Fibroblast of skin of left biceps (primary cell): Measurements from ENCODE around the gene OAS1.
"Not testable (repeated sequence)": the region's sequence is repeated elsewhere in the genome, so short reads cannot be mapped to it uniquely, and the experiment has no call there.

Source experiments
- DNase-seq, 2 experiments: peaks; one replicate each; pipeline ENCODE4 v3.0.0-alpha.2; 2013; ENCODE audit warnings: low read depth in 2 of 2

Gene OAS1

DNA sequence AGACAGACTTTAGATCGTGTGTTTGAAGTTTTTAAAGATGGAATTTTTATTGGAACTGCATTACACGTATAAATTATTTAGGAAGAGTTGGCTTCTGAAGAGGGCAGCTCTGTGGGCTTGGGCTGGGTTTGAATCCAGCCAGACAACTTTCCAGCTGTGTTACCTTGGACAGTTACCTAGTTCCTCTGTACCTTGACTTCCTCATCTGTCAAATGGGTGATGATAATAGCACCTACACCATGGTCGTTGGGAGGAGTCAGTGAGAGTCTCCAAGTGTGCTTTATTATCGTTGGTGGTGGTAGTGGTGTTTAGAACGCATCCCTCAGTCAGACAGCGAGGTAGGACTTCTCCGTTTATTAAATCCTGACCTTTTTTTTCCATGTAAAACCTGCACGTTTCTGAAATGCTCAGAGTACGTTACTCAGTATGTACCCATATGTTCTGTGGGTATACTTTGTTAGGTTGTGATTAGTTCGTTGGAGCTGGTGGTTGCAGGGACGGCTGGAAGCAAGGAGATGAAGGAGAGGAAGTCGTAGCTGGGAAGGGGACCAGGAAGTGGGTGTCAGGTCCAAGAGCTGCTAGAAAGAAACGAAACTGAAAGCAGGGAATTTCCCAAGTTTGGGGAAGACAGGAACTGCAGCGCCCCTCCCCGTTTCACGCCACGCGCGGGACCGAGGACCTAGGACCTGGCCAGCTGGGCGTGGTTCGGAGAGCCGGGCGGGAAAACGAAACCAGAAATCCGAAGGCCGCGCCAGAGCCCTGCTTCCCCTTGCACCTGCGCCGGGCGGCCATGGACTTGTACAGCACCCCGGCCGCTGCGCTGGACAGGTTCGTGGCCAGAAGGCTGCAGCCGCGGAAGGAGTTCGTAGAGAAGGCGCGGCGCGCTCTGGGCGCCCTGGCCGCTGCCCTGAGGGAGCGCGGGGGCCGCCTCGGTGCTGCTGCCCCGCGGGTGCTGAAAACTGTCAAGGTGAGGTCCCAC is 31.3 kb downstream of the OAS1 start, which contains the start of gene OAS3:
TSS of gene OAS3 (plus strand) at position 734 of the 979 bp plus-strand sequence. CDS start at position 791, 57 bp downstream.
- peak; percentile 3 to 4 for DNase-seq

DNA sequence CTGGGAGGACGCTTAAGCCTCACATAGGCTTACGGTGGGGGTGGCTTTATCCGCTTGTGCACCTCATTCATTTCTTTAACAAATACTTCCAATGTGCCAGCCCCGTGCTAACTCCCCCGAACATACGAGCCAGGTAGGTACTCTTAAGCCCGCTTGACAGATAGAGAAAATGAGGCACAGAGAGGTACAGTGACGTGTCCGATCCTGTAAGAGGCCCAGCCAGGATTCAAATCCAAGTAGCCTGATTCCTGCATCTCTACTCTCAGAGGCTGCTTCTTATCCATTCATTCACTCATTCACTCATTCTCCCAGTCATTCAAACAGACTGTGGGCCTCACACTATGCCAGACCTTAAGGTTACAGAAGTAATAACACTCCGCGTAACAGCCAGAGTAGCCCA is 32.0 kb downstream of the OAS1 start:
- DNase-seq = no peak

DNA sequence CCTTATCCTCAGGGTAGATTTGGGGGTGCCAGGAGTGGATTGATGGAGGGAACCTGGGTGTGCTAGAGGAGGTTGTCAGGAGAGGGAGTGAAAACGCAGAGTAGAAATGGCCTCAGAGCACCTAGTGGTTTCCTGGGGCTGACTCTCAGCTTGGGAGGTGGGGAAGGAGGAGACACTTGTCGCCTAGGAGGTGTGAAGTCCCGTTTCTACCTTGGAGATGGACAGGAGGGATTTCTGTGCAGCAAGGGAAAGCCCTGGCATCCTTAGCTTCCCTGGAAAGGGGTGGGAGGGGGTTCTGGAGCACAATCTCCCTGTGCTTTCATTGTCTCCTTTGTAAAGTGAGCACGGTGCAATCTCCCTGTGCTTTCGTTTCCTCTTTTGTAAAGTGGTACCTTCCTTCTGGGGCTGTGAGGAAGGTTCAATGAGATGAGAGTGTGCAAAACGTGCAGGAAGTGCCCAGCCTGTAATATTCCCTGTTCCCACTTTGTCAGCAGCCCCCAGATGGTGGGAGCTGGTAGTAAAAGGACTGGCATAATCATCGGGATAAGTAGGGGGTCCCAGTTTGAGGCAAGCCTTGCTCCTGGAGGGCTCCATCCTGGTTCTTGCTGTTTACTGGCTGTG is 33.1 kb downstream of the OAS1 start:
- DNase-seq = no peak

DNA sequence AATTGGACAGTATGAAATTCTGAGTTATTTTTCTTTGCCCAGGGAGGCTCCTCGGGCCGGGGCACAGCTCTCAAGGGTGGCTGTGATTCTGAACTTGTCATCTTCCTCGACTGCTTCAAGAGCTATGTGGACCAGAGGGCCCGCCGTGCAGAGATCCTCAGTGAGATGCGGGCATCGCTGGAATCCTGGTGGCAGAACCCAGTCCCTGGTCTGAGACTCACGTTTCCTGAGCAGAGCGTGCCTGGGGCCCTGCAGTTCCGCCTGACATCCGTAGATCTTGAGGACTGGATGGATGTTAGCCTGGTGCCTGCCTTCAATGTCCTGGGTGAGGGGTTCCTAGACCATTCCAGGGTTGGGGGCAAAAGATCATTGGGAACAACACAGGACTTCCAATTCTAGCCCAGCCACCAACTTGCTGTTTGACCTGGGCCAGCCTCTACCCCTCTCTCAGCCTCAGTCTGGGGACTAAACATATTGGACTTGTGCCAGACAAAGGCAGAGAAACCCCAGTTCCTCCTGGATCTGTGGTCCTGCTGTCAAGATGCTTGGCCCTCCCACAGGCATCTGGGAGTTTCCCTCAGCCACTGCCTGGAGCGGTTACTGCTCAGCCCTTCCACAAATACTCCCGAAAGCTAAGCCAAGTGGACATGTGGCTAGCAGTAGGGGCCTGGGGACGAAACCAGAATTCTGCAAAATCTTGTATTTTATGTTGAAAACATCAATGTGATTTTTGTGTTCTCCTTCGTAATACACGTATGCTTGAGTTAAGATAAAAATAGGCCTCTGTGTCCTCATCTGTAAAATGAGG is 35.0 kb downstream of the OAS1 start:
- DNase-seq = no peak

DNA sequence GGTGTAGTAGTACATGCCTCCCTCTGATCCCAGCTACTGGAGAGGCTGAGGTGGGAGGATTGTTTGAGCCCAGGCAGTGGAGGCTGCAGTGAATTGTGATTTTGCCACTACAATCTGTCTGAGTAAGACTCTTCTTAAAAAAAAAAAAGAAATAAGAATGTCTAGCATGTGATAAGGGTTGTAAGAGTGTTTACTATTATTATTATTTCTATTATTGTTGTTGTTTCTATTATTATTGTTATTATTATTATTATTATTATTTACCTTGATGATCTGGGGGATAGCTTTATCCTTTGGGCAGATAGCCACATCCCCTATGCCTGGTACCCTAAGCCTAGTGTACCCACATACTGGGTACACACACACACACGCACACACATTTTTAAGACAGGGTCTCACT is 35.8 kb downstream of the OAS1 start:
- no peak for DNase-seq

DNA sequence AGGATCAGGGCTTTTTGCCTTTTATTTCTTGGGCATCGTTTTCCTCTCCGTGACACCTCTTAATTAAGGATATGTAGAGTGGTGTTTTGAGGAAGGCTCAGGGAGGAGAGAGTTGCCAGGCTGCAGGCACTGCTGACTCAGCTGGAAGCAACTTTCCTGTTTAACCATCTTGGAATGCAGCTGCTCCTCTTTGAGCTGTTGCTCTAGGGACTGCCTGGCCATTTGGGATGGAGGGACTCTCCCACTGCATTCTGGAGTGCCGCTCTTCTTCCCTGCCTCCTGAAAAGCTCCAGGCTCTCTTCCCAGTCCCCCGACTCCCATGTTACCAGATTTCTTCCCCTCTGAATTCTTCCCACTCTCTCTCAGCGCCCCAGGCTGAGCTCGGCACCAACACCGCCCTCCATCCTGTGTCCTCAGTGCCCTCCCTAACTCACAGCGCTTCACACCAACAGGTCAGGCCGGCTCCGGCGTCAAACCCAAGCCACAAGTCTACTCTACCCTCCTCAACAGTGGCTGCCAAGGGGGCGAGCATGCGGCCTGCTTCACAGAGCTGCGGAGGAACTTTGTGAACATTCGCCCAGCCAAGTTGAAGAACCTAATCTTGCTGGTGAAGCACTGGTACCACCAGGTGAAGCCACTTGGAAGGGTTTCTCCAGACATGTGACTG is 37.4 kb downstream of the OAS1 start:
- no peak for DNase-seq

DNA sequence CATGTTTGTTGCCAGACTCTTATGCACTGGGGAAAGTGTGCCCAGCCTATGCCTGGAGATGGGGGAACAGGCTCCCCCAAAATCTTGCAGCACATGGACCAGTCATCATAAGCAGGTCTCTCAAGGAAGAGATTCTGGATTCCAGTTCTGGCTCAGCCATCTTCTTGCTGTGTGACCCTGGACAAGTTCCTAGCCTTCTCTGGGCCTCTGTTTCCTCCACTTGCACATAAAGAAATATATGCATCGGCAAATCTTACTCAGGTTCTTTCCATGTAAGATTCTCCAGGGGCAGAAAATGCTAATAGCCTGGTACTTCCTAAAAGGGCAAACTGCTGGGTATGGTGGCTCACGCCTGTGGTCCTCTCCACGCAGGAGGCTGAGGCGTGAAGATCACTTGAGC is 38.8 kb downstream of the OAS1 start:
- no peak for DNase-seq

DNA sequence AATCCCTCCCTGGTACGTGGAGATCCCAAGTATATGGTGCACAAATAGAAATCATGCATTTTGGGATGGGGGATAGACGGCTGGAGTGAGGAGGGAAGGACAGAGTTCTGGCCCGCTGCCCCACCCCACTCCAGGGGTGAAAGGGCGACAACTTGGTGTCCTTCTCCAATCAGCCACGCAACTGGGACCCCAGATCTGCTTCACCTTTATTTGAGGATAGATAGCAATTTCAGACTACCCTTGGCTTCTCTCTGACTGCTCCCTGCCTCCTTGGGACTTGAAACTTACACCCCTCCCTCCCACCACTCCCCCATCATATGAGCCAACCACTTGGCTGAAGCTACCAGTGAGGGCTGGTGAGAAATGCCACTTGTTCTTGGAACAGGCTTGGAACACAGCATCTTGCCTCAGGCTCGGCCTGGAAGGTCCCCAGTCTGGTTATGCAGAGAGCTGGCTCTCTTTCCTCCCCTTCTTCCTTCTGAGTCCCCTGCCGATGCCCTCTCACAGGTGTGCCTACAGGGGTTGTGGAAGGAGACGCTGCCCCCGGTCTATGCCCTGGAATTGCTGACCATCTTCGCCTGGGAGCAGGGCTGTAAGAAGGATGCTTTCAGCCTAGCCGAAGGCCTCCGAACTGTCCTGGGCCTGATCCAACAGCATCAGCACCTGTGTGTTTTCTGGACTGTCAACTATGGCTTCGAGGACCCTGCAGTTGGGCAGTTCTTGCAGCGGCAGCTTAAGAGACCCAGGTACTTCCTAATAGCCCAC is 39.7 kb downstream of the OAS1 start:
- DNase-seq = no peak

DNA sequence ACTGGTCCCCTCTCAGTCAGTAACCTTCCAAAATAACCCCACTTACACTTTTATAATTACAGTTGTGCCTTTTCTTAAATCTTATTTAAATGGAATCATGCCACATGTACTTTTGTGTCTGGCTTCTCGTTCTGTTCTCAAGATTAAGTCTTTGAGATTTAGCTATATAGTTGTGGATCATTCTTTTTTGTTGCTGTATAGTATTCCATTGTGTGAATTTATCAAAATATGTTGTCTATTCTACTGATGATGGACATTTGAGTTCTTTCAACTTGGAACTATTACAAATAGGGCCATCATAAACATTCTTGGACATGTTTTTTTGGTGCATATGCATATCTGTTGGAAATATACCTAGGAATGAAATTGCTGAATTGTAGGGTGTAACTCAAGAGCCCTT is 40.6 kb downstream of the OAS1 start:
- DNase-seq = no peak

DNA sequence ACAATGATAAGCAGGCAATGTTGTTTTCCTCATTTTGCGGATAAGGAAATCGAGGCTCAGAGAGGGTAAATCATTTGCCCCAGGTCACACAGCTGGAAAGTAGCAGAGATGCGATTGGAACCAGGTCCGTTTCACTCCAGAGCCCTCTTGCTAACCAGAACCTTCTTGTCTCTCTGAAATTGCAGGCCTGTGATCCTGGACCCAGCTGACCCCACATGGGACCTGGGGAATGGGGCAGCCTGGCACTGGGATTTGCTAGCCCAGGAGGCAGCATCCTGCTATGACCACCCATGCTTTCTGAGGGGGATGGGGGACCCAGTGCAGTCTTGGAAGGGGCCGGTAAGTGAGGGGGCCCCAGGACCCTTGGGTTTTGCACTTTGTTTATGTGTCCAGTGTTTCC is 41.0 kb downstream of the OAS1 start:
- DNase-seq = no peak

DNA sequence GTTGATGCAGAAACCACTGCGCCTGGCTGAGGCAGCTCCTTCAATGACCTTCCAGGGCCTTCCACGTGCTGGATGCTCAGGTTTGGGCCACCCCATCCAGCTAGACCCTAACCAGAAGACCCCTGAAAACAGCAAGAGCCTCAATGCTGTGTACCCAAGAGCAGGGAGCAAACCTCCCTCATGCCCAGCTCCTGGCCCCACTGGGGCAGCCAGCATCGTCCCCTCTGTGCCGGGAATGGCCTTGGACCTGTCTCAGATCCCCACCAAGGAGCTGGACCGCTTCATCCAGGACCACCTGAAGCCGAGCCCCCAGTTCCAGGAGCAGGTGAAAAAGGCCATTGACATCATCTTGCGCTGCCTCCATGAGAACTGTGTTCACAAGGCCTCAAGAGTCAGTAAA is 42.0 kb downstream of the OAS1 start:
- no peak for DNase-seq

DNA sequence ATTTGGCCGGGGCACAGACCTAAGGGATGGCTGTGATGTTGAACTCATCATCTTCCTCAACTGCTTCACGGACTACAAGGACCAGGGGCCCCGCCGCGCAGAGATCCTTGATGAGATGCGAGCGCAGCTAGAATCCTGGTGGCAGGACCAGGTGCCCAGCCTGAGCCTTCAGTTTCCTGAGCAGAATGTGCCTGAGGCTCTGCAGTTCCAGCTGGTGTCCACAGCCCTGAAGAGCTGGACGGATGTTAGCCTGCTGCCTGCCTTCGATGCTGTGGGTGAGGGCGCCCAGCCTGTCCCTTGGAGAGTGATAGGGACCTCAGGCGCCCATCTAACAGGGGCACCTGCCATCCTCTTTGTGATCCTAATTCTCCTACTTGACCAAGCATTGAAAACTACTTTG is 43.9 kb downstream of the OAS1 start:
- no peak for DNase-seq

DNA sequence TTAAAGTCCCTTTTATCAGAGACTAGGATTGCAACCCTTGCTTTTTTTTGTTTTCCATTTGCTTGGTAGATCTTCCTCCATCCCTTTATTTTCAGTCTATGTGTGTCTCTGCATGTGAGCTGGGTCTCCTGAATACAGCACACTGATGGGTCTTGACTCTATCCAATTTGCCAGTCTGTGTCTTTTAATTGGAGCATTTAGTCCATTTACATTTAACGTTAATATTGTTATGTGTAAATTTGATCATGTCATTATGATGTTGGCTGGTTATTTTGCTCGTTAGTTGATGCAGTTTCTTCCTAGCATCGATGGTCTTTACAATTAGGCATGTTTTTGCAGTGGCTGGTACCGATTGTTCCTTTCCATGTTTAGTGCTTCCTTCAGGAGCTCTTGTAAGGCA is 50.4 kb downstream of the OAS1 start:
- not testable (repeated sequence) for DNase-seq

DNA sequence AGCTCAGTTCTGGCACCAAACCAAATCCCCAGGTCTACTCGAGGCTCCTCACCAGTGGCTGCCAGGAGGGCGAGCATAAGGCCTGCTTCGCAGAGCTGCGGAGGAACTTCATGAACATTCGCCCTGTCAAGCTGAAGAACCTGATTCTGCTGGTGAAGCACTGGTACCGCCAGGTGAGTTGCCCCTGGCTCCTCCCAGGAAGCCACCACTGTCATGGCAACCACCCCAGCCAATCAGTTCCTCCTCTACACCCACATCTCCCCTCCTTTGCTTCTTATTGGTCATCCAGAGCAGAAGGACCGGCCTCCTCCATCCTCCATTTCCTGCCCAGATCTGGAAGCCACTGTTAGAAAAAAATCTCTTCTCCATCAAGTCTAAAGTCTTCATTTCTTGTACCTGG is 54.3 kb downstream of the OAS1 start:
- DNase-seq = no peak

DNA sequence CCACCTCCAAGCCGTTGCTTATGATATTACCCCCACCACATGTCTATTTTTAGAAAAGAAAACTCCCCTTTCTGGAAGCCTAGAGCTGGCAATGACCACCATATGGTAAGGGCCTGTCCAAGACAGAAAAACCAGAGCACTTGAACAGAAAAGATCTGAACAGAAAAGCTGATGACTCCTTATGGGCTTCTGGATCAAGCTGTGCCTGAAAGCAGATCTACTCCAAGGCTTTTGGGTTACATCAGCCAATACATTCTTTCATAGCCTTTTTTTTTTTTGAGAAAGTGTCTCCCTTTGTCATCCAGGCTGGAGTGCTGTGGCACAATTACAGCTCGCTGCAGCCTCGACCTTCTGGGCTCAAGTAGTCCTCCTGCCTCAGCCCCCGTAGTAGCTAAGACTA is 54.8 kb downstream of the OAS1 start:
- no peak for DNase-seq

DNA sequence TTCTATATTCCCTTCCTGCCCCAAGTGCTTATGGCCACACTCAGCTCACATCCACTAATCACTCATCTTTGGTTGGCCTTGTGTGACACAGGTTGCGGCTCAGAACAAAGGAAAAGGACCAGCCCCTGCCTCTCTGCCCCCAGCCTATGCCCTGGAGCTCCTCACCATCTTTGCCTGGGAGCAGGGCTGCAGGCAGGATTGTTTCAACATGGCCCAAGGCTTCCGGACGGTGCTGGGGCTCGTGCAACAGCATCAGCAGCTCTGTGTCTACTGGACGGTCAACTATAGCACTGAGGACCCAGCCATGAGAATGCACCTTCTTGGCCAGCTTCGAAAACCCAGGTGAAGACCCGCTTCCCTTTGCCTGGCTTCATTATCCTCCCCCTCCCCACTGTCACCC is 55.8 kb downstream of the OAS1 start:
- no peak for DNase-seq

DNA sequence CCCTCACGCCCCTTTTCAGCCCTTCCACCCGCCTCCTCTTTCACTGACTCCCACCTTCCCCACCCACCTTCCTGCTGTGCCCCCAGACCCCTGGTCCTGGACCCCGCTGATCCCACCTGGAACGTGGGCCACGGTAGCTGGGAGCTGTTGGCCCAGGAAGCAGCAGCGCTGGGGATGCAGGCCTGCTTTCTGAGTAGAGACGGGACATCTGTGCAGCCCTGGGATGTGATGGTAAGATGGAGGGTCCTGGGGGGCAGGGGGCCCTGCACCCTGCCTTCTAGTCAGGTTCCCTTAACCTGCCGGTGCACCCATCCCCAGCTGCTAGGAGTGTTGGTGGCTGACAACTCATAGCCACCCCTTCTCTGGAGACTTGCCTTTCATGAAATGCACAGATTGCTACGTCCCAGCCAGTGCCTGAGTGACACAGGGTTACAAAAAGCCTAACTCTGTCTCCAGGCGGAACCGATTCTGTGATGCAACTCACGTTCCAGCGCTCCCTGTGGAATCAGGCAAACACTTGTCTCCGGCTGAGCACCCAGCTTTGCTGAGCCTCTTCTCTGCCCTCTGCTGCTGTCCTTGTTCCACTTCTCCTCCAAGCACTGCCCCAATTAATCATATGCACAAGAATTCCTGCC is 56.6 kb downstream of the OAS1 start:
- DNase-seq = no peak

DNA sequence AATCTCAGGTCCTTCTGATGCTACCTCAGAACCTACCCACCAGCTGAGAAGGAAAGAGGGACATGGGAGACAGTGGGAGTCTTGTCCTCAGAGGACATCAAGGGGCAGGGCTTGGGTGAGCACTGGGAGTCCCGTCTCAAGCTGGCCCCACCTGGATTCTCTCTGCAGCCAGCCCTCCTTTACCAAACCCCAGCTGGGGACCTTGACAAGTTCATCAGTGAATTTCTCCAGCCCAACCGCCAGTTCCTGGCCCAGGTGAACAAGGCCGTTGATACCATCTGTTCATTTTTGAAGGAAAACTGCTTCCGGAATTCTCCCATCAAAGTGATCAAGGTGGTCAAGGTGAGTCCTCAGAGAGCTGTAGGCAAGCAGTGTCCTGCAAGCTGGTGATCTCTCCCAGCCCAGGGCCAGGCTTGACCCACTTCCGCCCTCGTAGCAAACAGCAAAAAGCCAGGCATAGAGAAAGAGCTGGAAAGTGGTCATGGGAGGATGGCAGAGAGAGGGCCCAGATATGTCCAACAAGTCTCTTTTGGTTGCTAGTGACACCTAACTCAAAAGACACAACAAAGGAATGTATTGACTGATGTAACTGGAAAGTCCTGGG is 57.4 kb downstream of the OAS1 start:
- no peak for DNase-seq

DNA sequence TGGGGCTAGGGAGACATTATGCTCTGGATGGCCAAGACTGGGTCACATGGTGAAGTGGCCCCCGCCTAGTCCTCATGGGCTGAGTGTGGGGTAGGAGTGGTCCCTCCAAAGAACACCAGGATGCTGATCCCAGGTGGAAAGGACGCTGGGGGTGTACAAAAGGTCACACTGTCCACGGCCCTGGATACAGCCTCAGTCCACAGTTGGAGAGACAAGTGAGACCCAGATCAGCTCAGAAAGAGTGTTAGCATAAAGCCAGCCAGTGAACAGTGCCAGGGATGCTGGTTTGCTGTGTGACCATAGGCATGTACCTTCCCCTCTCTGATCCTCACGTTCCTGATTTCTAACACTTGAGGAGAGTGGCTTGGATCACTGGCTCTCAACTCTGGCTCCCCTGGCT is 58.2 kb downstream of the OAS1 start:
- DNase-seq = no peak

DNA sequence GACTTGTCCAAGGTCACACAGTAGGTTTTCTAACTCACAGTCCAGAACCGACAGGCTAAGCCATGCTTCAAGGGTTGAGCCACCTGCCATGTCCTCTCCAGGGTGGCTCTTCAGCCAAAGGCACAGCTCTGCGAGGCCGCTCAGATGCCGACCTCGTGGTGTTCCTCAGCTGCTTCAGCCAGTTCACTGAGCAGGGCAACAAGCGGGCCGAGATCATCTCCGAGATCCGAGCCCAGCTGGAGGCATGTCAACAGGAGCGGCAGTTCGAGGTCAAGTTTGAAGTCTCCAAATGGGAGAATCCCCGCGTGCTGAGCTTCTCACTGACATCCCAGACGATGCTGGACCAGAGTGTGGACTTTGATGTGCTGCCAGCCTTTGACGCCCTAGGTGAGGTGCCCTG is 58.9 kb downstream of the OAS1 start:
- DNase-seq = no peak
